ENCODE results near the gene RAPGEF6.

Gene RAPGEF6

DNA sequence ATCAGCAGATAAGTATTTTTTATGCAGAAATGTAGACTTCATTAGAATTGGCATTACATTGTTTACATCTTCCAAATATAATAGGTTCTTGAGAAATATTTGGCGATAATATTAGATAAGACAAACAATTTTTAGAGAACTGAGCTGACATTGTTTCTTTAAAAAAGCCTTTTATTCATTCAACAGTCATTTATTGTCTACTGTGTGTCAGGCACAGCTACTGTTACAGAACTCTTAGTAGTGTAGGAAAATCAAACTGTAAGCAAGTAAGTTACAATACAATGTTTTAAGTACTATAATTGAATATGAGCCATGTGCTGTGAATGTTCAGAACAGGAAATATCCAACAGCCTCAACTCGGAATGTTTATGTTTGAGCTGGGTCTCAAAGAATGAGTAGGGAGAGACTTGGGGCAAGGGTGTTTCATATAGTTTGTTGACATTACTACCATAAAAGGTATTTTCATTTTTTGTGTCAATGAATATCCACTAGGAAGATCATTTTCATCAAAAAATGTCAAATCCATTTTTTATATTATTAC, 257.2 kb downstream of the RAPGEF6 start:
- no peak overlapping the region for H3K27ac ChIP-seq
- TF ChIP-seq, protein P1, sequence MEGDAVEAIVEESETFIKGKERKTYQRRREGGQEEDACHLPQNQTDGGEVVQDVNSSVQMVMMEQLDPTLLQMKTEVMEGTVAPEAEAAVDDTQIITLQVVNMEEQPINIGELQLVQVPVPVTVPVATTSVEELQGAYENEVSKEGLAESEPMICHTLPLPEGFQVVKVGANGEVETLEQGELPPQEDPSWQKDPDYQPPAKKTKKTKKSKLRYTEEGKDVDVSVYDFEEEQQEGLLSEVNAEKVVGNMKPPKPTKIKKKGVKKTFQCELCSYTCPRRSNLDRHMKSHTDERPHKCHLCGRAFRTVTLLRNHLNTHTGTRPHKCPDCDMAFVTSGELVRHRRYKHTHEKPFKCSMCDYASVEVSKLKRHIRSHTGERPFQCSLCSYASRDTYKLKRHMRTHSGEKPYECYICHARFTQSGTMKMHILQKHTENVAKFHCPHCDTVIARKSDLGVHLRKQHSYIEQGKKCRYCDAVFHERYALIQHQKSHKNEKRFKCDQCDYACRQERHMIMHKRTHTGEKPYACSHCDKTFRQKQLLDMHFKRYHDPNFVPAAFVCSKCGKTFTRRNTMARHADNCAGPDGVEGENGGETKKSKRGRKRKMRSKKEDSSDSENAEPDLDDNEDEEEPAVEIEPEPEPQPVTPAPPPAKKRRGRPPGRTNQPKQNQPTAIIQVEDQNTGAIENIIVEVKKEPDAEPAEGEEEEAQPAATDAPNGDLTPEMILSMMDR (conservative IDR thresholded peaks at IDR 0.05), result no peak

DNA sequence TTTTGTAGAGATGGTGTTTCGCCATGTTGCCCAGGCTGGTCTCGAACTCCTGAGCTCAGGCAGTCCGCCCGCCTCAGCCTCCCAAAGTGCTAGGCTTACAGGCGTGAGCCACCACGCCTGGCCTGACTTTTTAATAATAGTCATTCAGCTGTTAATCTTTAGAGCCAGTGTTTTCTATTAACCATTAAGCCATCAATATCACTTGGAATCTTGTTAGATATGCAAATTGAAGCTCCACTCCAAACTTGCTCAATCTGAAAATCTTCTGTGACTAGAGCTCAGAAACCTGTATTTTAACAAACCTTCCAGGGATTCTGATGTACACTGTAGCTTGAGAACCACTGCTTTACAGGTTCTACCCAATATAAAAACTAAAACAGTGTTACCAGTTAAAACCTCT, 257.7 kb downstream of the RAPGEF6 start:
- no peak overlapping the region for H3K27ac ChIP-seq

DNA sequence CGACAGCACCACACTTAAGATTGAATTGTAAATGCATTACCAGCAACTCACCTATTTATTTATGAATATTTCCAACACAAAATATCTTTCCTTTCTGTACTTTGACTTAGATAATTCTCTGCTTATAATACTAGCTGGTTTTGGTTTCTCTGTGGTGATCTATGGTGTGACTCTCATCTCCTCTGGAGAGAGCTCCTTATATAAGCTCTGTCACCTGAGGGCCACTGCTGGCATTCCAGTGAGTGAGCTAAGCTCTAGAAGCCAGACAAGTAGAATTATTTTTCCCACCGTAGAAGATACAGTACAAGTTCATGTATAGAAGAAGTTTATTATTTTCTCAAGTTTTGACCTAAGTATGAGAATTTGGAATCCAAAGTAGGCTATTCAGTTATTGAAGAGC, 259.7 kb downstream of the RAPGEF6 start:
- H3K27ac ChIP-seq, result no peak overlapping the region
- TF ChIP-seq, protein P1 (conservative IDR thresholded peaks at IDR 0.05), result no peak

More for the DNA sequence above, 257.7 kb downstream of the RAPGEF6 start:
- TF ChIP-seq, protein P1 (conservative IDR thresholded peaks at IDR 0.05), result no peak
